Keratinocyte (primary cell): ENCODE data around the gene JAKMIP2. TPM values are rescaled to one million over a fixed set of nuclear protein-coding genes. Genes with fewer than 3 reads are reported as not detected.

ENCODE experiments used
- DNase-seq: peaks from one replicate; pipeline ENCODE4 v3.0.0-alpha.2; 2011; ENCODE audit warnings: low read depth, missing footprints, low spot score
- FAIRE-seq: peaks from 2 replicates; lab custom pipeline; 2011; peaks lifted over from hg19 to GRCh38; lab: Jason Lieb, UNC
- H2AFZ ChIP-seq: 2 replicates; pipeline ENCODE4 v1.6.0; 2012; ENCODE audit warnings: low read length, control low read depth, inconsistent platforms; ENCODE audit not compliant: control insufficient read depth
- H3K27ac ChIP-seq: 2 replicates; pipeline ENCODE4 v1.5.1; 2011; ENCODE audit warnings: low read length; ENCODE audit not compliant: control insufficient read depth, insufficient read depth
- H3K27me3 ChIP-seq: 3 replicates; pipeline ENCODE4 v1.6.0; 2011; ENCODE audit warnings: low read length; ENCODE audit not compliant: control insufficient read depth, insufficient read depth; ENCODE audit errors: extremely low read depth
- H3K36me3 ChIP-seq, 2 experiments: 2 replicates in 1 of 2; 3 replicates in 1 of 2; pipeline ENCODE4 v1.5.1; 2011; ENCODE audit warnings: low read length in 2 of 2, mild to moderate bottlenecking in 1 of 2; ENCODE audit not compliant: control insufficient read depth in 2 of 2, insufficient read depth in 2 of 2; ENCODE audit errors: extremely low read depth in 1 of 2
- H3K4me1 ChIP-seq: 3 replicates; pipeline ENCODE4 v1.5.1; 2011; ENCODE audit warnings: low read length; ENCODE audit not compliant: control insufficient read depth, insufficient read depth; ENCODE audit errors: extremely low read depth
- H3K4me2 ChIP-seq: 3 replicates; pipeline ENCODE4 v1.6.0; 2011; ENCODE audit warnings: low read depth, low read length; ENCODE audit not compliant: control insufficient read depth, insufficient read depth; ENCODE audit errors: extremely low read depth
- H3K4me3 ChIP-seq, 3 experiments: fragments of 200-600 bp in 1 of 3; sonication (generic) in 1 of 3; 2 replicates in 2 of 3; 3 replicates in 1 of 3; pipeline ENCODE4 v1.5.1; 2011 to 2016; ENCODE audit warnings: low read length in 3 of 3, mild to moderate bottlenecking in 3 of 3, control low read depth in 2 of 3, inconsistent platforms in 1 of 3, low read depth in 1 of 3, mixed read lengths in 1 of 3, mixed run types in 1 of 3, moderate library complexity in 1 of 3; ENCODE audit not compliant: control insufficient read depth in 2 of 3, insufficient read depth in 2 of 3; ENCODE audit errors: extremely low read depth in 1 of 3
- H3K79me2 ChIP-seq: 2 replicates; pipeline ENCODE4 v1.6.0; 2012; ENCODE audit warnings: low read length; ENCODE audit not compliant: control insufficient read depth, insufficient read depth
- H3K9ac ChIP-seq: 3 replicates; pipeline ENCODE4 v1.6.0; 2011; ENCODE audit warnings: low read length; ENCODE audit not compliant: control insufficient read depth, insufficient read depth; ENCODE audit errors: extremely low read depth
- H3K9me1 ChIP-seq: 3 replicates; pipeline ENCODE4 v1.6.0; 2011; ENCODE audit warnings: low read length; ENCODE audit not compliant: control insufficient read depth, insufficient read depth; ENCODE audit errors: extremely low read depth
- H3K9me3 ChIP-seq: 2 replicates; pipeline ENCODE4 v1.5.1; 2012; ENCODE audit warnings: low read depth, low read length; ENCODE audit not compliant: control insufficient read depth
- H4K20me1 ChIP-seq: 3 replicates; pipeline ENCODE4 v1.6.0; 2011; ENCODE audit warnings: low read length; ENCODE audit not compliant: control insufficient read depth, insufficient read depth; ENCODE audit errors: extremely low read depth
- EZH2 ChIP-seq: IDR thresholded peaks from one replicate; pipeline ENCODE4 v1.6.1; 2012; ENCODE audit warnings: inconsistent platforms, mild to moderate bottlenecking, low read length, moderate library complexity
- dilution Hi-C: fragments of 300-500 bp; cut with MboI; formaldehyde crosslinking; loops from one replicate; pipeline ENCODE4 v1.7.0; 2020; ENCODE audit warnings: low sequenced_read_pairs; ENCODE audit not compliant: extremely low pct_ligation_motif_present
- polyA plus RNA-seq, 5 experiments: library from polyadenylated mRNA; depleted of rRNA in 3 of 5; stranded (reverse) in 3 of 5; stranded (forward) in 1 of 5; unstranded in 1 of 5; fragments of >200 nt; gene quantifications; 1 replicate in 1 of 5; 2 replicates in 3 of 5; 3 replicates in 1 of 5; pipeline versions ENCODE4 v1.2.1 to v1.2.3, GENCODE V29; 2011 to 2012; ENCODE audit warnings: missing spikeins in 2 of 5, low read depth in 1 of 5, low replicate concordance in 1 of 5
- TF ChIP-seq, protein P1 (sequence below), 3 experiments: IDR thresholded peaks in 1 of 3; conservative IDR thresholded peaks in 1 of 3; optimal IDR thresholded peaks in 1 of 3; 2 replicates in 2 of 3; 3 replicates in 1 of 3; pipeline versions ENCODE3 to v1.5.1; 2011; ENCODE audit warnings: low read length in 3 of 3, mild to moderate bottlenecking in 3 of 3, moderate library complexity in 2 of 3, control low read depth in 1 of 3, inconsistent platforms in 1 of 3; ENCODE audit not compliant: insufficient read depth in 2 of 3; ENCODE audit errors: extremely low read depth in 1 of 3

Gene JAKMIP2
- polyA plus RNA-seq, 1 donor (not counting 4 experiments of a cell fraction or from before 2014, with no cell fraction given): not detected

DNA sequence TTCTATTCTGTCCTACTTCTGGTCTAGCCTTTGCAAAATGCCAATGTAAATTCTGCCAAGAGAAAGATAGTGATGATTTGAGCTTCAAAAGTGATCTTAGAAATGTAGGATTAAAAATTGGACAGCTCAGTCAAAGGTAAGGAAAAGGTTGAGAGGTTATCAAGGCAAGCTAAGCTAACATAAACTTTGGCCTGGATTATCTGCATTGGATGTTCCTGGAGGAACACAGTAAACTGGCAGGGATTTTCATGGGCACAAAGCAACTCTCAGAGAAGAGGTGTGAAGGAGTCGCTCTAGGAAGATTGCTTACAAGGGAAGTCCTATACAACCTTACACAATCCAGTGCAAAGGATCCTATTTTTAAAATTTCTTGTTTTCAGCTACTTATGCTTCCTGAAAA lies 115.2 kb downstream of the JAKMIP2 start:
- dilution Hi-C loops: no loop called here
- DNase-seq: no peak

DNA sequence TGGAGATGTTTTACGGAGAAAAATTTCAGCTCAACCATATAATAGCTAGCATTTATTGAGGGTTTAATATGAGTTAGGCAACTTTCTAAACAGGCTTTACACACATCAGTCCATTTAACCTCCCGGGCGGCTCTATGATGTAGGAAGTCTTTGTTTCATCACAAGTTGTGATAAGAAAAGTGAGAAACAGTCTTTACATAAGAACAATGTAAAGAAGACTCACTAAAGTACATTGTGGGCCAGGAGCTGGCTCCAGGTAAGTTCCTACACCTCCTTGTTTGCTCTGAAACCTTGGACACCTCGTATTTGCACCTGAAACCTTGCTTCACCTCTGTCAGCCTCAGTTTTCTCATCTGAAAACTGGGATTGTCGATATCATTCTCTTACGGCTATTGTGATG lies 116.1 kb downstream of the JAKMIP2 start:
- Histone ChIP-seq H3K36me3 (no peaks in the 10 kb centered on the region), H3K27ac (no peak overlapping the region), H3K9ac (no peak overlapping the region), H3K4me3 (no peak overlapping the region), H3K79me2 (no peaks in the 10 kb centered on the region), H2AFZ (no peak overlapping the region), H3K4me1 (no peaks in the 10 kb centered on the region), H4K20me1 (no peaks in the 10 kb centered on the region), H3K4me2 (no peak overlapping the region), H3K9me1 (no peaks in the 10 kb centered on the region), H3K9me3 (no peaks in the 10 kb centered on the region), H3K27me3 (no peaks in the 10 kb centered on the region)
- TF ChIP-seq, protein P1, sequence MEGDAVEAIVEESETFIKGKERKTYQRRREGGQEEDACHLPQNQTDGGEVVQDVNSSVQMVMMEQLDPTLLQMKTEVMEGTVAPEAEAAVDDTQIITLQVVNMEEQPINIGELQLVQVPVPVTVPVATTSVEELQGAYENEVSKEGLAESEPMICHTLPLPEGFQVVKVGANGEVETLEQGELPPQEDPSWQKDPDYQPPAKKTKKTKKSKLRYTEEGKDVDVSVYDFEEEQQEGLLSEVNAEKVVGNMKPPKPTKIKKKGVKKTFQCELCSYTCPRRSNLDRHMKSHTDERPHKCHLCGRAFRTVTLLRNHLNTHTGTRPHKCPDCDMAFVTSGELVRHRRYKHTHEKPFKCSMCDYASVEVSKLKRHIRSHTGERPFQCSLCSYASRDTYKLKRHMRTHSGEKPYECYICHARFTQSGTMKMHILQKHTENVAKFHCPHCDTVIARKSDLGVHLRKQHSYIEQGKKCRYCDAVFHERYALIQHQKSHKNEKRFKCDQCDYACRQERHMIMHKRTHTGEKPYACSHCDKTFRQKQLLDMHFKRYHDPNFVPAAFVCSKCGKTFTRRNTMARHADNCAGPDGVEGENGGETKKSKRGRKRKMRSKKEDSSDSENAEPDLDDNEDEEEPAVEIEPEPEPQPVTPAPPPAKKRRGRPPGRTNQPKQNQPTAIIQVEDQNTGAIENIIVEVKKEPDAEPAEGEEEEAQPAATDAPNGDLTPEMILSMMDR (optimal IDR thresholded peaks at IDR 0.05 in 1 of 3, IDR thresholded peaks at IDR 0.05 in 1 of 3, conservative IDR thresholded peaks at IDR 0.05 in 1 of 3; ENCODE audit: extremely low read depth in 1 of 3, insufficient read depth in 2 of 3, low read length in 3 of 3): no peak
- no peak for TF ChIP-seq EZH2
- DNase-seq (no peak), FAIRE-seq (no peak)
- dilution Hi-C loops: no loop called here

More for the DNA sequence above, 115.2 kb downstream of the JAKMIP2 start:
- FAIRE-seq: no peak
- Histone ChIP-seq H3K9me1 (no peaks in the 10 kb centered on the region), H3K9ac (no peak overlapping the region), H3K36me3 (no peaks in the 10 kb centered on the region), H3K4me1 (no peaks in the 10 kb centered on the region), H3K27me3 (no peaks in the 10 kb centered on the region), H3K4me3 (no peak overlapping the region), H3K9me3 (no peaks in the 10 kb centered on the region), H3K4me2 (no peak overlapping the region), H3K79me2 (no peaks in the 10 kb centered on the region), H2AFZ (no peak overlapping the region), H3K27ac (no peak overlapping the region), H4K20me1 (no peaks in the 10 kb centered on the region)
- TF ChIP-seq, protein P1 (optimal IDR thresholded peaks at IDR 0.05 in 1 of 3, IDR thresholded peaks at IDR 0.05 in 1 of 3, conservative IDR thresholded peaks at IDR 0.05 in 1 of 3; ENCODE audit: extremely low read depth in 1 of 3, insufficient read depth in 2 of 3, low read length in 3 of 3): no peak
